K562 (cell line): ENCODE data around the gene KIF6.

Experiments
- TF ChIP-seq, protein P1 (sequence below): IDR thresholded peaks from 2 replicates; pipeline ENCODE4 v1.6.1; 2012; ENCODE audit warnings: low read depth, low read length, improper control_type of control experiment, borderline replicate concordance
- TF ChIP-seq, protein P2 (sequence below): fragments of 250-450 bp; sonication (Bioruptor Pico); IDR thresholded peaks from 2 replicates; pipeline ENCODE4 v1.8.0; 2022; ENCODE audit warnings: moderate library complexity, mild to moderate bottlenecking, inconsistent platforms

DNA sequence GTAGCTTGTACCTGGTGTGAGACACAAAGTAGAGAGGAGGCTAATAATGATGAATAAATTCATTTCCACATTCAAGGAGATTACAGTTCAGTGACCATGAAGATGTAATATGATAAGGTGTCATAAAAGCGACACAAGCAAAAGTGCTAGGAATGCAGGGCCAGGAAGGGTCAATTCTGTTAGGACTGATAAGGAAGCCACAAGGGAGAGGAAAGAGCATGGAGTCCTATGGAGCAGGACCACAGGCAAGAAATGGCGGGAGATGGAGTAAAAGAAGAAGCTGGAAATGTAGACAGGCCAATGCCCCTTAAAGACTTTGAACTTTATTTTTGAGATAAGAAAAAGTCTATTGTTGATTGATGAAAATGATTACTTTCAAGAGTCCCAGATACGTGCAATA lies 240.9 kb downstream of the KIF6 start:
- TF ChIP-seq, protein P1, sequence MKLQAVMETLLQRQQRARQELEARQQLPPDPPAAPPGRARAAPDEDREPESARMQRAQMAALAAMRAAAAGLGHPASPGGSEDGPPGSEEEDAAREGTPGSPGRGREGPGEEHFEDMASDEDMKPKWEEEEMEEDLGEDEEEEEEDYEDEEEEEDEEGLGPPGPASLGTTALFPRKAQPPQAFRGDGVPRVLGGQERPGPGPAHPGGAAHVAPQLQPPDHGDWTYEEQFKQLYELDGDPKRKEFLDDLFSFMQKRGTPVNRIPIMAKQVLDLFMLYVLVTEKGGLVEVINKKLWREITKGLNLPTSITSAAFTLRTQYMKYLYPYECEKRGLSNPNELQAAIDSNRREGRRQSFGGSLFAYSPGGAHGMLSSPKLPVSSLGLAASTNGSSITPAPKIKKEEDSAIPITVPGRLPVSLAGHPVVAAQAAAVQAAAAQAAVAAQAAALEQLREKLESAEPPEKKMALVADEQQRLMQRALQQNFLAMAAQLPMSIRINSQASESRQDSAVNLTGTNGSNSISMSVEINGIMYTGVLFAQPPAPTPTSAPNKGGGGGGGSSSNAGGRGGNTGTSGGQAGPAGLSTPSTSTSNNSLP: no peak
- TF ChIP-seq, protein P2, sequence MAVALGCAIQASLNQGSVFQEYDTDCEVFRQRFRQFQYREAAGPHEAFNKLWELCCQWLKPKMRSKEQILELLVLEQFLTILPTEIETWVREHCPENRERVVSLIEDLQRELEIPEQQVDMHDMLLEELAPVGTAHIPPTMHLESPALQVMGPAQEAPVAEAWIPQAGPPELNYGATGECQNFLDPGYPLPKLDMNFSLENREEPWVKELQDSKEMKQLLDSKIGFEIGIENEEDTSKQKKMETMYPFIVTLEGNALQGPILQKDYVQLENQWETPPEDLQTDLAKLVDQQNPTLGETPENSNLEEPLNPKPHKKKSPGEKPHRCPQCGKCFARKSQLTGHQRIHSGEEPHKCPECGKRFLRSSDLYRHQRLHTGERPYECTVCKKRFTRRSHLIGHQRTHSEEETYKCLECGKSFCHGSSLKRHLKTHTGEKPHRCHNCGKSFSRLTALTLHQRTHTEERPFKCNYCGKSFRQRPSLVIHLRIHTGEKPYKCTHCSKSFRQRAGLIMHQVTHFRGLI (CRISPR knock-in tag): no peak
